BJ (cell line): Measurements from ENCODE around the gene PELI2. TPM values are rescaled to one million over a fixed set of nuclear protein-coding genes. Genes with fewer than 3 reads are reported as not detected.

ENCODE experiments used
- CTCF ChIA-PET: fragments of 350-600 bp; formaldehyde crosslinking; extraction: SDS; loops from one replicate; lab custom pipeline; 2021; ENCODE audit warnings: antibody characterized with exemption, inconsistent platforms; lab: Yijun Ruan, JAX
- POLR2A ChIA-PET: fragments of 300-600 bp; sonication (Branson Sonifier 250); formaldehyde crosslinking; extraction: SDS; loops from one replicate; lab custom pipeline; 2021; ENCODE audit warnings: antibody characterized with exemption; lab: Charles Lee
- DNase-seq: peaks from one replicate; pipeline ENCODE4 v3.0.0-alpha.2; 2011; ENCODE audit warnings: low read depth
- H3K27me3 ChIP-seq: 2 replicates; pipeline ENCODE4 v1.6.0; 2011; ENCODE audit warnings: low read length; ENCODE audit not compliant: control insufficient read depth, insufficient read depth
- H3K36me3 ChIP-seq: 2 replicates; pipeline ENCODE4 v1.5.1; 2011; ENCODE audit warnings: low read length; ENCODE audit not compliant: control insufficient read depth, insufficient read depth
- H3K4me3 ChIP-seq: 2 replicates; pipeline ENCODE4 v1.5.1; 2011; ENCODE audit warnings: low read depth, mild to moderate bottlenecking, control low read depth, low read length
- CTCF ChIP-seq: IDR thresholded peaks from 2 replicates; pipeline ENCODE4 v1.5.1; 2011; ENCODE audit warnings: low read depth, mild to moderate bottlenecking, control low read depth, inconsistent platforms, low read length, moderate library complexity; ENCODE audit not compliant: insufficient read depth
- polyA plus RNA-seq: library from polyadenylated mRNA; depleted of rRNA; stranded (reverse); fragments of >200 nt; gene quantifications from 2 replicates; pipeline ENCODE4 v1.2.3, GENCODE V29; 2011

The PELI2 gene
- polyA plus RNA-seq, 1 experiment, result 10.5 TPM

DNA sequence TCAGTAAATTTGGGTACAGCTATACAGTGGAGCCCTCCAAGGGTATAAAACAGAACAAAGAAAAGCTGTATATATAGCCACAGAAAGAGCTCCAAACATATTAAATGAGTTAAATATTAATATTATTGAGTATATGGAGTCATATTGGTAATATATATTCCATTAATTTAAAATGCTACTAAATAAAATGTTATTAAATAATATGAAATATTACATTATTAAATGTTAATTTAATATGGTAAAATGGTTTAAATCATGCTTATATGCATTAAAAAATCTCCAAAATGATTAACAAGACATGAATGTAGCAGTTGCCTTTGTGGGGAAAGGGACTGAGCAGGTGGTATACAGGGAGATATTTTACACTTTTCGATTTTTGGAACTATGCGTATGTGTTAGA lies 164.0 kb downstream of the PELI2 start:
- no peak for TF ChIP-seq CTCF
- ChIA-PET POLR2A (no interaction called here), CTCF (no interaction called here)
- Histone ChIP-seq H3K27me3 (no peaks in the 10 kb centered on the region), H3K36me3 (no peaks in the 10 kb centered on the region), H3K4me3 (no peak overlapping the region)
- DNase-seq, result no peak

DNA sequence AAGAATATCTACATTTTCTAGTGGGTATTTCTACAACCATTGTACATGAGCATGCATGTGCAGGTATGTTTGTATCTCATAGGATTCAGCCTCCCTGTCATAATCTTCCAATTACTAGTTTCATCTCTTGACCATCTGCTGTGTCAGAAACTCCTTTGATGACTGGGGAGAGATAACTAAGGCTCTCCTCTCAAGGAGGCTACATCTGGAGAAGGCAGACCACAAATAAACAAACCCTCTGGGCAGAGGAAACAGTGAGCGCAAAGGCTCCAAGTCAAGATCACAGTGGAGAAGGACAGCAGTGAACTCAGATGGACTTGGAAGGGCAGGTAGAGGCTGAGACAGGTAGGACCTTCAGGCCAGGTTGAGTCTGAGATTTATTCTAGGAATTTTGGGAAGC lies 166.4 kb downstream of the PELI2 start:
- ChIA-PET CTCF (interaction anchor here (0.9 kb wide), 1 partner anchor 11 kb away, joined by 3 read pairs; no protein-coding TSS in a partner anchor), POLR2A (no interaction called here)
- TF ChIP-seq CTCF, result no peak
- no peak overlapping the region for H3K4me3 ChIP-seq
- H3K36me3 ChIP-seq, result no peaks in the 10 kb centered on the region
- H3K27me3 ChIP-seq, result no peaks in the 10 kb centered on the region
- DNase-seq, result no peak

- POLR2A ChIA-PET, result no interaction called here
- TF ChIP-seq CTCF, result no peak
- Histone ChIP-seq H3K36me3 (no peaks in the 10 kb centered on the region; the same call in 1 of the 2 replicates), H3K4me3 (no peak overlapping the region), H3K27me3 (no peaks in the 10 kb centered on the region)
- no peak for DNase-seq
- CTCF ChIA-PET, result interaction anchor here (1.3 kb wide), 1 partner anchor 10 kb away, joined by 4 read pairs; no protein-coding TSS in a partner anchor
These were observed 170.9 kb downstream of the PELI2 start for GRCh38 chr14:56289155-56289554.

- Histone ChIP-seq H3K36me3 (no peaks in the 10 kb centered on the region; the same call in 1 of the 2 replicates), H3K4me3 (no peak overlapping the region), H3K27me3 (no peaks in the 10 kb centered on the region)
- DNase-seq, result no peak
- CTCF ChIA-PET, result interaction anchor here (1.3 kb wide), 1 partner anchor 9 kb away, joined by 4 read pairs; no protein-coding TSS in a partner anchor
- POLR2A ChIA-PET, result no interaction called here
- no peak for TF ChIP-seq CTCF
These were observed 172.0 kb downstream of the PELI2 start for GRCh38 chr14:56290195-56290594.

DNA sequence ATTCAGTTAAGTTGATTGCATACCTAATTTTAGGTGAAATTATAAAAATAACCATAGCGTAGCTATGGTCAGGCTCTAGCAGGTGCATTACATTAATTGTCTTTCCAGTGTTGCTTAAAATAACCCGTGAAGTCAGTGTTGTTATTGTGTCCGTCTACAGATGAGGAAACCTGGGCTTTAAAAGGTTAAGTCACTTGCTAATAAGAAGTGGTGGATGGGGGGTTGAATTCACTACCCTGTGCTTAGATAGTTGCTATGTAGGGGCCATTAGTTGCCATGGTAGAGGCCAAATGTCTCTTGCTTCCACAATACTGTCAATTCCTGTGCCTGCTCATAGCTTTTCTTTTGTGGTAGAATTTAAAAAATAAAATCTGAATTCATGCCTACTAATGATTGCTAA lies 174.8 kb downstream of the PELI2 start:
- Histone ChIP-seq H3K36me3 (no peaks in the 10 kb centered on the region; the same call in 1 of the 2 replicates), H3K27me3 (no peaks in the 10 kb centered on the region), H3K4me3 (no peak overlapping the region)
- DNase-seq, result no peak
- no peak for TF ChIP-seq CTCF
- POLR2A ChIA-PET, result no interaction called here
- CTCF ChIA-PET, result interaction anchor here (1.2 kb wide), 1 partner anchor 11 kb away, joined by 3 read pairs; no protein-coding TSS in a partner anchor
